T-helper 2 cell (primary cell): ENCODE measurements around the gene NLGN2.
"Not testable (repeated sequence)": the region's sequence is repeated elsewhere in the genome, so short reads cannot be mapped to it uniquely, and the experiment has no call there.

Experiments
- DNase-seq, 5 experiments: peaks; one replicate each; pipeline versions ENCODE4 v3.0.0 to v3.0.0-alpha.2; 2012 to 2022
- total RNA-seq, 2 donors: gene quantifications; one replicate each; lab custom pipeline; 2026; lab: John Stamatoyannopoulos, UW

The NLGN2 gene
- 2.6 to 7.2 reads per million in 2 donors for total RNA-seq

GRCh38 chr17:7407485-7408251, at the start of gene NLGN2:
Gene NLGN2, plus strand, starts transcription at chr17:7407845. Its CDS starts 411 bp downstream, at chr17:7408256.
- DNase-seq = no peak

- DNase-seq = no peak
These were observed 45.7 kb upstream of the NLGN2 start for GRCh38 chr17:7361906-7362305.

GRCh38 chr17:7363311-7363710, 44.3 kb upstream of the NLGN2 start:
- no peak for DNase-seq

GRCh38 chr17:7365963-7366362, 41.7 kb upstream of the NLGN2 start:
- not testable (repeated sequence) for DNase-seq

GRCh38 chr17:7367083-7367482, 40.6 kb upstream of the NLGN2 start:
- DNase-seq = no peak

GRCh38 chr17:7367918-7368598, 39.6 kb upstream of the NLGN2 start:
- DNase-seq = no peak

GRCh38 chr17:7368599-7368994, 39.0 kb upstream of the NLGN2 start:
- DNase-seq = not testable (repeated sequence)

GRCh38 chr17:7369825-7370224, 37.8 kb upstream of the NLGN2 start:
- no peak for DNase-seq

- DNase-seq = no peak
These were observed 36.8 kb upstream of the NLGN2 start for GRCh38 chr17:7370853-7371252.

GRCh38 chr17:7374353-7374752, 33.3 kb upstream of the NLGN2 start:
- DNase-seq = no peak

- DNase-seq = no peak
These were observed 28.5 kb upstream of the NLGN2 start for GRCh38 chr17:7379134-7379533.

- no peak for DNase-seq
These were observed 27.3 kb upstream of the NLGN2 start for GRCh38 chr17:7380321-7380720.

- DNase-seq = no peak
These were observed 26.6 kb upstream of the NLGN2 start, which contains the start of gene TNK1 for GRCh38 chr17:7380855-7381683. Gene TNK1, plus strand, starts transcription at chr17:7381089. Its CDS starts 1,838 bp downstream, at chr17:7382927.

- no peak for DNase-seq
These were observed 24.7 kb upstream of the NLGN2 start for GRCh38 chr17:7382901-7383300.

GRCh38 chr17:7383371-7383741, 24.3 kb upstream of the NLGN2 start:
- no peak for DNase-seq

GRCh38 chr17:7383742-7384488, 23.7 kb upstream of the NLGN2 start:
- DNase-seq = peak; percentile 61 to 85 (median 75)

- no peak for DNase-seq
These were observed 23.1 kb upstream of the NLGN2 start for GRCh38 chr17:7384489-7385081.

- DNase-seq = no peak
These were observed 18.8 kb upstream of the NLGN2 start for GRCh38 chr17:7388856-7389255.

GRCh38 chr17:7389924-7390910, 17.4 kb upstream of the NLGN2 start:
- DNase-seq = no peak

GRCh38 chr17:7391307-7391706, 16.3 kb upstream of the NLGN2 start:
- DNase-seq = no peak
